ENCODE results near the gene MINDY4. TPM values are rescaled to one million over a fixed set of nuclear protein-coding genes. Genes with fewer than 3 reads are reported as not detected.

Gene MINDY4
- total RNA-seq, 1 donor from 2014 or later, result 6.3 TPM

- TF ChIP-seq CTCF (IDR thresholded peaks at IDR 0.05), result no peak
- Mint-ChIP-seq H3K4me3 (ENCODE audit: unreplicated experiment) (no peak overlapping the region), H3K36me3 (ENCODE audit: low read depth) (no peaks in the 10 kb centered on the region), H3K27ac (ENCODE audit: unreplicated experiment) (no peak overlapping the region), H3K9me3 (ENCODE audit: low read depth) (no peaks in the 10 kb centered on the region), H3K4me1 (ENCODE audit: low read depth) (peaks cover 48% of the 10 kb centered on the region), H3K27me3 (ENCODE audit: low read depth) (peaks cover 2% of the 10 kb centered on the region)
- DNase-seq (ENCODE audit: low spot score), result no peak
Measured at GRCh38 chr7:30911133-30911532, 139.9 kb downstream of the MINDY4 start.

DNA sequence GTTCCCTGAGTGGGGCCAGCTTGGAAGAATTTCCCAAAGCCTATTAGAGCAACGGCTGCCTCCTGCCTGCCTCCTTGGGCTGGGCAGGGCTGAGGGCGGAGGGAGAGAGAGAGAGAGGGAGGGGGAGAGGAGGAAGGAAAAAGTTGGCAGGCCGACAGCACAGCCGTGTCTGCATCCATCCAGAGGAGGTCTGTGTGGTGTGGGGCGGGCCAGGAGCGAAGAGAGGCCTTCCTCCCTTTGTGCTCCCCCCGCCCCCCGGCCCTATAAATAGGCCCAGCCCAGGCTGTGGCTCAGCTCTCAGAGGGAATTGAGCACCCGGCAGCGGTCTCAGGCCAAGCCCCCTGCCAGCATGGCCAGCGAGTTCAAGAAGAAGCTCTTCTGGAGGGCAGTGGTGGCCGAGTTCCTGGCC lies 140.3 kb downstream of the MINDY4 start, which contains the start of gene AQP1:
AQP1 (plus strand) TSS at position 293 of the 409 bp plus-strand sequence; CDS start at position 350, 57 bp downstream.
- Mint-ChIP-seq H3K9me3 (ENCODE audit: low read depth) (no peaks in the 10 kb centered on the region), H3K27ac (ENCODE audit: unreplicated experiment) (peak within 1 kb of the TSS; percentile 49), H3K4me3 (ENCODE audit: unreplicated experiment) (peak within 1 kb of the TSS; percentile 62)

GRCh38 chr7:30912021-30912730 lies 141.0 kb downstream of the MINDY4 start:
- Mint-ChIP-seq H3K27ac (ENCODE audit: unreplicated experiment) (peak overlapping the region; percentile 49), H3K4me1 (ENCODE audit: low read depth) (peaks cover 40% of the 10 kb centered on the region), H3K27me3 (ENCODE audit: low read depth) (peaks cover 2% of the 10 kb centered on the region), H3K9me3 (ENCODE audit: low read depth) (no peaks in the 10 kb centered on the region), H3K4me3 (ENCODE audit: unreplicated experiment) (peak overlapping the region; percentile 62), H3K36me3 (ENCODE audit: low read depth) (no peaks in the 10 kb centered on the region)
- no peak for DNase-seq (ENCODE audit: low spot score)
- no peak for TF ChIP-seq CTCF (IDR thresholded peaks at IDR 0.05)

More for the DNA sequence above, 140.3 kb downstream of the MINDY4 start, which contains the start of gene AQP1:
- TF ChIP-seq CTCF (IDR thresholded peaks at IDR 0.05), result no peak
- DNase-seq (ENCODE audit: low spot score), result no peak
- no peaks in the 10 kb centered on the region for H3K36me3 Mint-ChIP-seq (ENCODE audit: low read depth)
- H3K4me1 Mint-ChIP-seq (ENCODE audit: low read depth), result peaks cover 43% of the 10 kb centered on the region
- peaks cover 2% of the 10 kb centered on the region for H3K27me3 Mint-ChIP-seq (ENCODE audit: low read depth)

GRCh38 chr7:30912731-30912985 lies 141.4 kb downstream of the MINDY4 start:
- Mint-ChIP-seq H3K4me1 (ENCODE audit: low read depth) (peaks cover 40% of the 10 kb centered on the region), H3K27me3 (ENCODE audit: low read depth) (peaks cover 2% of the 10 kb centered on the region)

More at GRCh38 chr7:30912731-30912985, 141.4 kb downstream of the MINDY4 start:
- Mint-ChIP-seq H3K36me3 (ENCODE audit: low read depth) (no peaks in the 10 kb centered on the region), H3K4me3 (ENCODE audit: unreplicated experiment) (peak overlapping the region; percentile 62), H3K27ac (ENCODE audit: unreplicated experiment) (peak overlapping the region; percentile 49), H3K9me3 (ENCODE audit: low read depth) (no peaks in the 10 kb centered on the region)
- no peak for DNase-seq (ENCODE audit: low spot score)
- no peak for TF ChIP-seq CTCF (IDR thresholded peaks at IDR 0.05)

All from chondrocyte (in vitro differentiated cells).